ENCODE results near the gene GRIPAP1. TPM values are rescaled to one million over a fixed set of nuclear protein-coding genes. Genes with fewer than 3 reads are reported as not detected.
"Not testable (repeated sequence)": the region's sequence is repeated elsewhere in the genome, so short reads cannot be mapped to it uniquely, and the experiment has no call there.

GRIPAP1 gene
- total RNA-seq, 1 donor from 2014 or later, result 30.8 TPM

DNA sequence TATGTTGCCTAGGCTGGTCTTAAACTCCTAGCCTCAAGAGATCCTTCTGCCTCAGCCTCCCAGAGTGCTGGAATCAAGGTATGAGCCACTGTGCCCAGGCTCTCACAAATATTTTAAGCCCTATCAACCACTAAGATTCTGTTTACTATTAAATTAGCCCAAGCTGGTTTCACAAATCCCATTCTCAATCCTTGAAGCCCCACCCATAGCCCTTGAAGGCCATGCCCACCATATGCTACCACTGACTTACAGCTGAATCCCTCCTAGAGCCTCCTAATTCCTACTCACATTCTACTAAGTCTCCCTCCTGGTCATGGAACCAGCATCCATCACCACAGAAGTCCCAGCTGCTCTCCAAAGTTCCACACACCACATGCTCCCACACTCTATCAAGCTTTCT, 9.7 kb downstream of the GRIPAP1 start:
- DNase-seq, result no peak

DNA sequence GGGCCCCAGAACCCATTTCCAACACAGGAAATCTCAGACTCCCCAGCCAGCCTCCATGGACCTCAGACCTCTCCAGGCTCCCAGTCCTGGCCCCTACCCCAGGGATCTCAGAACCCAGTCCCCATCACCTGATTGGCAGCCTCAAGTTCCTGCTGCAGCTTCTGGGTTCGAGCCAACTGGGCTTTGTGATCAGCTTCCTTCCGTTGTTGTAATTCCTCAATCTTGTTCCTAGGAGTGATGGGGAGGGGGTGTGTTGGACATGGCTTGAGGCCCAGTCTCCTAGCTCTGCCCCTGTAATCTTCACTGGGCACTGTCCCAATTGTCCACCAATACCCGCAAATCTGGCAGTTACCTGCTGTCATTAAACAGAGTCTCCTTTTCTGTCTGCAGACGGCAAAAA, 12.6 kb downstream of the GRIPAP1 start:
- DNase-seq, result peak; percentile 85

DNA sequence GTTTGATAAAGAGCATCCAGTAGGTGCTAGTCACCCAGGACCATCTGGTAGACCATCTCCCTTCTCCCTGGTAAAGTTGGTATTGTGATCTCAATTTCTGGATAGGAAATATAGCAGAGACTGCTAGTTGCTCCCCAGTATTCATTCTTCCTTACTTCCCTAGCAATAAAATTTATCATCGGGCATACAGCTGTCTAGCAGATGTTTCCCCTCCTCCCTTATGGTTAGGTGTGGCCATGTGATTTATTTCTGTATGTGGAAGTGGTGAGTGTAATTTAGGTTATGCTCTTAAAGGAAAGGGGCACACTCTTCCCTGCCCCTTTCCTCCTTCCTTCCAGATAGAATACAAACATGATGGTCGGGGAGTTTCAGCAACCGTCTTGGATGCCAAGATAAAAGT, 18.2 kb downstream of the GRIPAP1 start:
- DNase-seq, result no peak

DNA sequence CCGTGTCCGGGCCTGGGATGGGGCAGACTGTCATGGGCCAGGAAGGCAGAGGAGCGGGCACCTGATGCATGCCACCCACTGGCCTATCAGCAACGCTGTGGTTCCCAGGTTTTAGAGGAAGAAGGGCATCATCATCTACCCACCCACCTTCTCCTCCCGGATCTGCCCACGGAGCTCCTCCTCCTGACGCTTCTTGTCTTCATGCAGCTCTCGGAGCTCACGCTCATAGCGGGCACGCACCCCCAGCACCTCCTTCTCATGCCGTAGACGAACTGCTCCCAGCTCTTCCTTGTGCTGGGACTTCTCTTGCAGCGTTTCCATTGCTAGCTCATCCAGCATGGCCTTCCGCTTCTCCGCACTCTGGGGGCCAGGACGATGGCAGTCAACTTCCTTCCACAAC, 19.0 kb downstream of the GRIPAP1 start:
- DNase-seq, result no peak

DNA sequence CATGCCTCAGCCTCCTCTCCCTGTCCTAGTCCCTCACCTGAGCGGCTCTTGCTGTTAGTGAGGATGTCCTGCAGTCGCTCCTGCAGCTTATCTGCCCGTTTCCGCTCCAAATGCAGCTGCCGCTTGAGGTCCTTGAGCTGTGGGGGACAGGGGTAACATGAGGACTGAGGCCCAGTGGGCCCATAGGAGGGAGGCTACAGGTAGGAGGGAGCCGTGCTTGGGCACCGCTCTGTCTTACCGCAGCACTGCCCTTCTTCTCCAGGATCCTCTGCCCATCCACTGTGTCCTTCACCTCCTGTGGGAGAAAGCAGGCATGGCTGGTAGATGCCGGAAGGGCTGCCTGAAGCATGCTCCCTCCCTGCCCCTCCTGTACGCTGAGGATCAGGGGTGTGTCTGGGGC, 20.9 kb downstream of the GRIPAP1 start:
- no peak for DNase-seq

DNA sequence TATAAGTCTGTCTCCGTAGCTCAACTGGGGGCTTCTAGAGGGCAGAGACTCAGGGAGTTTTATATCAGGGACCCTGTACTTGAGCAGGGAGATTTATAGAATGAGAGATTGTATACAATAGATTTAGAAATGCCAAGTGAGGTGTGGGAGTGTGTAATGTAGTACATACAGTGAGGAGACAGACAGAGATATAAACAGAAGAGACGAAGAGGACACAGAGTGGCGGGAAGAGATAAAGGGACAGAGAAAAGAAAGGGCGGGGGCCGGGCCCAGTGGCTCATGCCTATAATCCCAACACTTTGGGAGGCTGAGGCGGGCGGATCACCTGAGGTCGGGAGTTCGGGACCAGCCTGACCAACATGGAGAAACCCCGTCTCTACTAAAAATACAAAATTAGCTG, 21.7 kb downstream of the GRIPAP1 start:
- not testable (repeated sequence) for DNase-seq

DNA sequence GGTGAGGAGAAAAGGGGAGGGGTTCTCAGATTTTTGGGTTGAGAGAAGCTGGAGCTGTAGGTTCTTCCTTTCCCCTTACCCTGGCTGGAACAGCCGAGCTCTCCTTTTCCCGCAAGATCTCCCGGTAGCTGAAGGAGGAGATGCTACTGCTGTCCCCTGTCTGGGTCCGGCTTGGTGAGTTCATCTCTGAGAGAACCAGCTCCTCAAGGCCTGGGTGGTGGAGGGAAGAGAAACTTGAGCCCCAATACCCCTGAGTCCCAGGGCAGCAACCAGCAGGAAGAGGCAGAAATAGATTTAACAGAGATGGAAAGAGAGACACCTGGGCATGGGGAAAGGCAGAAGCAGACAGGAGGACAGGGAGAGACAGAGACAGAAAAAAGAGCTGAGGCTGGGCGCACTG, 23.8 kb downstream of the GRIPAP1 start:
- no peak for DNase-seq

DNA sequence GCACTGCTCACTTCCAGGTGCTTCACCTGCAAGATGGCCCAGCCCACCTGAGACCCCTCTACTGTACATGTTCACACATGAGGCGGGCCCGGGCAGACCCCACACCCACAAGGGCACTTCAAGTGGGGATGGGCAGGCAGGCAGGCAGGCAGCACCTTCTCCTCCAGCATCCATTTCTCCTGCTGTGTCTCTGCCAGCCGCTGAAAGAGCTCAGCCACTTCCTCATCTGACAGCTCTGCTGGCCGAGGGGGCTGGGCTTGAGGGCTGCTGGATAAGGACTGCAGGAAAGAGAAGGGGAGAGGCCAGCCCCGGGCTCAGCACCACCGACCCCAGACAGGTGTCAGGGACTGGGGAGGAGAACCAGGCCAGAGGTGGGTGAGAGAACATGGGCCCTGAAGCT, 26.0 kb downstream of the GRIPAP1 start:
- no peak for DNase-seq

DNA sequence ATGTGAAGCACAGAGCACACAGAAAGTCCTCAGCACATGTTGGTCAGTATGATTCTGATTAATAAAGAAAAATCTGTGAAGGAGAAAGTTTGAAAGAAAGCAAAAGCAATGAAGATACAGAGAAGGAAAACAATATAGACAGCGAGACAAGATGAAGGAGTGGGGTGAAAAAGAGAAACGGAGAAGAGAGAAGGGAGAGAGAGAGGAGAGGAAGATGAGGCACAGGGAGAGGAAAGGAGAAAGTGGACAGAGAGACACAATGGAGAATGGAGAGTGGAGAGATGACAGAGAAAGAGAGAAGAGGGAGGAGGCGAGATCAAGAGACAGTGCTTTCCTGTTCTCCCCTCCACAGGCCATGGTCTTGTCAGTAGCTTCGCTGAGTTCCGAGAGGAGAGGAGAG, 26.5 kb downstream of the GRIPAP1 start:
- DNase-seq, result no peak

DNA sequence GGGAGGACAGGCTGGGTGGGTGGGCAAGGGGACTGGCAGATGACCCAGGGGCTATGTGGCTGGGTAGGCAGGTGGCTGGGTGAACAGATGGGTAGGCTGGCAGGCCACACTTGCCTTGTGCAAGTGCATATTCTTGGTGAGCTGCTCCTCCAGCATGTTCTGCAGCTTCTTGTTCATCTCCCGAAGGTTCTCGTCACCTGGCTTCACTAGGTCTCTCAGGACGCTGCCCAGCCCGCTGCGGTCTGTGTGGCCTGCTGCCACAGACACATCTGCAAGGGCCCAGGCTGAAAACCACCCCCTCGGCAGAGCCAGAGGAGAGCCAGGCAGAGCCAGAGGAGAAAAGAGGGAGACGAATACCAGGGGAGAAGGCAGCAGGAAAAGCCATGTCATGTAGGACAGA, 27.0 kb downstream of the GRIPAP1 start:
- no peak for DNase-seq

DNA sequence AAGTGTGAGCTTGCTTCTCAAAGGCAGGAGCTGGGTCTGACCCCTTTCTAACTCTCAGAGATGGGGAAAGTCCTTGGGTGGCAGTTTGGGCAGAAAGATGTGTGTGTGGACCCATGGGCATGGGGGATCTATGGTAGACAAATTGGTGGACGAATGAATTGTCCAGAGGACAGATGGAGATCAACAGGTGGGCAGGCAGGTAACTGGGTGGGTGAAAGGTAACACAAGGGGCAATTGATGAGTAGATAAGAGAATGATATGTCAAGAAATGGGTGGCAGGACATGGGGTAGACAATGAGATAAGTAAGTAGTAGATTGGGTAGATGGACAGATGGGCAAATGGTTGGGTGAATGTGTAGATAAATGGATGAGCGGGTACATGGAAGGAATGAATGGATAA, 27.5 kb downstream of the GRIPAP1 start:
- no peak for DNase-seq

DNA sequence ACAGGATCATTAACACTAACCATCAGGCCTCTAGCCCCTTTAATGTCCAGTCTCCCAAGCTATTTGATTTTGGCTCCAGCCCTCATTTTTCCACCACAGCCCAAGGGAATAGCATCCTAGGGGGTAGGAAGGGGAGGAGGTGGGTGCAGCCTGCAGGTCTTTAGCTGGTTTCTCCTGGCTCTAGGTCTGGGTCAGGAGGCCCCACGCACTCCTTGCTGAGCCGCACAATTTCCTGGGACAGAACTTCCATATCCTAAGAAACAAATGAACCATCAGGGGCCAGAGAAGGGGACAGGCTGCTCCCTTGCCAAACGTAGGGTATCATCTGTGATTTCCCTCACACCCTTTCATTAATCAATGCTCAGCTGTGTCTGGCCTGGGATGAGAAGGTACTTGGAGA, 28.0 kb downstream of the GRIPAP1 start:
- DNase-seq, result no peak

DNA sequence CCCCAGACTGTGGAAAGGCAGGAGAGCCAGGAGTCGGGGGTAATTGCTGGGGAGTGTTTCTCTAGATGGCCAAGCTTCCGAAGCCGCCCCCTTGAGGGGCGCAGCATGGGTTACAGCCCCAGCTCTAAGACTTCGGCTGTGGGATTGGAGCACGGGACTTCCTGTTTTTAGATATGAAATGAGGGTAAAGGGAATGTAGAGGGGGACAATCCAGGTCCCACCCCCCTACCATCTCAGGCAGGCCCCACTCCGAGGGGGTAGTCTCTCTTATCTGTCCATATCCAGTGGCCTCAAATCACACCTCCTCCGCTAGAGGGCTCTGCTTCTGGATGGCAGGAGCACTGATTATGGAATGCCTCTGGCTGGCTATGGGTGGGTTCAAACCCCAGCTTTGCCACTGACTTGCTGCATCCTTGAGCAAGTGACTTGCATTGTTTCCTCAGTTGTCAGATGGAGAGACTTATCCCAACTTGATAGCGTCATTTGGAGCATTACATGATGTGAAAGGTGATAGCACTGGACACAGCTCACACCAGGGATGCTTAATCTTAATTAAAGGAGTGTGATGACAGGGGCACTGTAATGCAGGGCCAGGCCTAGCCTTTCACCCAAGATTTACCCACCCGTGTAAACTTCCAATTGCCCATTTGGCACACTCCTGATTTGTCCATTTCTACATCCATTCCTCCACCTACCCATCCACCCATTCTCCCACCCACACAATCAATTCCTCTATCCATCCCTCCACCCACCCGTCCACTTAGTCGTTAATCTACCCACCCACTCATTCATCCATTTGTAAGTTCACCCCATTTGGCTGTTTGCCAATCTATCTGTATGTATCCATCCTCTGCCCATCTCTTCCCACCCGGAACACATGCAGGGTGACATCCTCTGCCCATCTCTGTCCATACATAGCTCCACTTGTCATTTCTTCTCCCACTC, 29.6 kb downstream of the GRIPAP1 start:
- peak; percentile 65 for DNase-seq

DNA sequence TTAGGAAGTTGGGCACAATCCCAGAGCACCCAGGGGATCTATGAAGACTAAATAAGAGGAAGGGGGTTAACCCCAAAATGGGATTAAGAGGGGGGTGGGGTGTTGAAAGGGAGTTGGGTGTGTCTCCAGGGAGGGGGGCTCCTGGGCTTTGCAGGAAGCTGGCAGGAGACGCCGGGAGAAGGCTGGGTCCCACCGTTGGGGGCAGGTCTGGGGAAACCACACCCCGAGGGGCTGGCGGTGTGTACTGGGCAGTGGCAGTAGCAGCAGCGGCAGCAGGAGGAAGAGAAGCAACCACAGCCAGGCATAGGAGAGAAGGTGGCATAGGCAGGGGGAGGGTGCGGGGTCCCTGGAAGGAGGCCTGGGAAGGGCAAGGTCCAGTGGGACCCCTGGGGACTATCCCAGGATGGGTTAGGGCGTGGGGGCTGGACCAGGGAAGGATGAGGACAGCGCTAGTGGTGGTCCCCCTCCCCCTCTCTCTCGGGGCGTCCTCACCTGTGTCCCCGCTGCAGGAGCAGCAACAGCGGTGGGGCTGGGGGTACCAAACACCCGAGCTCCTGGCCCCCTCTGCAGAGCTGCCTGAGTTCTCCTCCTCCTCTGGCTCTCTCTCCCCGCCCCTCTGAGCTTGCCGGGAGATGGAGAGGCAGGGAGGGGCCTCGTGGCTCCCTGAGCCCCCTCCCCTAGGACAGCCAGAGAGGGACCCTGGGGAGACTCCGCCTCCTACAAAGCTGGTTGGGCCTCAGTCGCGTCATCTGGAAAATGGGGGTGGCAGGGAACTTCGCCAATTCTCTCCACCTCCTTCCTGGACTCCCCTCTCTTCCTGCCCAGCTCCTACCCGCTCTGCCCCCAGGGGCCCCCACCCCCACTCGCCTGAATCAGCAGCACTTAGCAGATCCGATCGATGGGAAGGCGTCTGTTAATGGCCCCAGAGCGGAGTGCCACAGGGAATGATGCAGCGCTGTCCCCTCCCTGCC, 30.5 kb downstream of the GRIPAP1 start, which contains the start of gene KCND1:
Gene KCND1, minus strand, starts transcription at position 596 of the 971 bp plus-strand sequence. CDS start 1,573 bp downstream, outside the sequence.
- peak; percentile 33 for DNase-seq

DNA sequence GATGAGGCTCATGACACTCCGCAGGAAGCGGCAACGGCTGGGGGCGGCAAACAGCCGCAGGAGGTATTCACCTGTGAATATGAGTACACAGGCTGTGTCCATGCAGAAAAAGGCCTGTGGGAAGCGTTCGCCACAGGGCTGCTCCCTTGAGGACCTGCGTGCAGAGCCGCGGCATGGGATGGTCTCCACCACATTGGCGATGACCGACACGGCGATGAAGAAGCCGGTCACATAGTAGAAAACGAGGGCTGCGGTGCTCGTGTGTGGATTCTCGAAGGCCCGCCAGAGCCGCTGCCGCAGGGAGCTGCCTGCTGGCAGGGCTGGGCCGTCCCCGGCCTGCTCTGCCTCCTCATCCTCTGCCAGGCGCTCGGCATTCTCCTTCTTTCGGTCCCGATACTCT, 32.6 kb downstream of the GRIPAP1 start:
- no peak for DNase-seq

DNA sequence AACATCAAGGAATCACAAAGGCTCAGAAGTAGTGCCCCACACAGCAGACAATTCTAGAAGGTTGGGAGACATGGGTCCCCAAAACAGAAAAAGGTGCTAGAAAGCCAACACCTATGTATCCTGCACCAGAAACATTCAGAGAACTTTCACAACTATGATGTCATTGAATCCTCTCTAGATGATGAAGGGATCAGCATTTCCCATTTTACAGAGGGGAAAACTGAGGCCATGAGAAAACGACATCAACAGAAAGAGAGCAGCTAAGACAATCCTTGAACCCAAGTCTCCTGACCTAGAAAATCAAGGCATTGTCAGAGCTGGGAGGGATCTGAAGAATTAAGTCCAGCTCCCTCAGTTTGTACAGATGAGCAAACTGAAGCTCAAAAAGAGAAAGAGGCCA, 33.7 kb downstream of the GRIPAP1 start:
- DNase-seq, result no peak

DNA sequence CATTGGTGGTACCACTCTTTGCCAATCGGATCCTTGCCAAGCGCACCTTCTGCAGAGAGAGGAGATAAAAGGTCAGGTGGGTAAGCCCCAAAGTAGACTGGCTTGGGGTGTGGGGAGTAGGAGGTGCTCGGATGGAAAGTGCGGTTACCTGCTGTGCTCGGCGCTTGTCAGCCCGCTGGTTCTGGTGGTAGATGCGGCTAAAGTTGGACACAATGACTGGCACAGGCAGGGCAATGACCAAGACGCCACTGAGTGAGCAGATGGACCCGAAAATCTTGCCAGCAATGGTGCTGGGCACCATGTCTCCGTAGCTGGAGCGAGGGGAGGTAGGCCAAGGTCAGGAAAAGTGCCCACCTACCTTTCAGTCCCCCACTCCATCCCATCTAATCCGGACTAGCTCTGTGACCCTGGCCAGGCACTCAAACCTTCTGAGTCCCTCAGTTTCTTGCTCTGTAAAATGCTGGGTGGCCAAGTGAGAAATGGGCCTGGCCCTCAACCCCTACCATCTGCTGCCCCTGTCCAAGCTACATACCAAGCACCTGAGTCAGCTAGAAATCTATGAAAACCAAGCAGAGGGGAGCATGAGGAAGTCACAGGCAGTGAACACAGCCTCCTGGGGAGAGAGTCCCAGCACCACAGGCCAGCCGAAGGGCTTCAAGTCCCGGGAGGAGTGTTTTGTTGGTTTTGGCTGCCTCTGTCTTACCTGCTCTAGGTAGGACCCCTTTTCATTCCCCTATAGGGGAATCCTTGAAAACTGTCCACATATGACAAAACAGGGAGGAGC, 35.1 kb downstream of the GRIPAP1 start:
- no peak for DNase-seq

DNA sequence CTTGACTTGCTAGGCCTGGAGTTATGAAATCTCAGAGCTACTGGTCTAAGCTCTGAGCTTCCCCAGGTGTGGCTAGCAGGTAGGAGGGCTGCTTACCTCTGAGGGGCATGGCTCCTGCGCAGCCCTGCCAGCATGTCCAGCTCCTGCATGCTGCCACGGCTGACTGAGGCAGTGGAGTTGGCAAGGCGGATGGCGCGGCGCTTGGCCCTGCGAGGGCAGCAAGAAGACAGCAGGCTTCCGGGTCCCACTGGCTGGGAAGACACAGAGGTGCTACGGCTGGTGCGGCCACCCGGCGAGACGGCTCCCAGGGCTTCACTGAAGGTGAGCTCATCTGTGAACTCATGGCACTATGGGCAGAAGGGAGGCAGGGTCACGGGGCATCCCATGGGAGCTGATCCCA, 36.1 kb downstream of the GRIPAP1 start:
- DNase-seq, result no peak

DNA sequence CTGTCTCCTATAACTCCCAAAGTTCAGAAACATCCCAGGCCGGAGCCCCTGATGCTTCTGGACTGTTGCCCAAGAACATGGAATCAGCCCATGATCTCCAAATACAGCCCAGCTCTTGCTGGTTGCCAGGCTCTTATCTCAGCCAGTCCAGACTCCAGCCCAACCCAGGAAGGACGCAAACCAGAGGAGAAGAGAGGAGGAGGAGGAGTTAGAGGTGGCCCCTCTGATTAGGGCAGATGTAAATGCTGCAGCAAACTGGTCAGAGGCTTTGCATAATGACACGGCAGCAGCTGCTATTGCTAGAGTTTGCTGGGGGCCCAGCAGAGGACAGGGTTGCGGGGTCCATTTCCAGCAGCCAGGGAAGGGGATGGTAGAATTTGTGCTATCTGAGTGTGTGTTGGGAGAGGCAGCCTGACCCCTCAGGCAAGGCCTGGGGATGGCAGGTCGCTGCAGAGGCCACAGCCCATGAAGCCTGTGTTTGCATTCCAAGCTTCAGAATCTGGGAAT, 40.4 kb downstream of the GRIPAP1 start:
- DNase-seq, result no peak

DNA sequence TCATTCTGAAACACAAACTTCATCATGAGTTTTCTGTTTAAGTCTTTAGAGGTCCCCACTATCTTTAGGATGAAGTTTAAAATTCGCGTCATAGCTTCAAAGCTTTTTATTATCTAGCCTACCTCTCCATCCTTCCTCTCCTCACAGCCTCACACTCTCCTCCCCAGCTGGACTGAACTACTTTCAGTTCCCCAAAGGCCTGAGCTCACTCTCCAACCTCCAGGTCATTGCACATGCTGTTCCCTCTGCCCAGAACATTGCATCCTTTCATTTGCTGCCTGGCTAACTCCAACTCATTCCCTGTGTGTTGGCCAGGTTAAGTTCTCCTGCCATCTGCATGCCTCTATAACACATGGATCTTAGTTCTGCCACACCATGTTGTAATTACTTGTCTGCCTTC, 41.8 kb downstream of the GRIPAP1 start:
- DNase-seq, result no peak

DNA sequence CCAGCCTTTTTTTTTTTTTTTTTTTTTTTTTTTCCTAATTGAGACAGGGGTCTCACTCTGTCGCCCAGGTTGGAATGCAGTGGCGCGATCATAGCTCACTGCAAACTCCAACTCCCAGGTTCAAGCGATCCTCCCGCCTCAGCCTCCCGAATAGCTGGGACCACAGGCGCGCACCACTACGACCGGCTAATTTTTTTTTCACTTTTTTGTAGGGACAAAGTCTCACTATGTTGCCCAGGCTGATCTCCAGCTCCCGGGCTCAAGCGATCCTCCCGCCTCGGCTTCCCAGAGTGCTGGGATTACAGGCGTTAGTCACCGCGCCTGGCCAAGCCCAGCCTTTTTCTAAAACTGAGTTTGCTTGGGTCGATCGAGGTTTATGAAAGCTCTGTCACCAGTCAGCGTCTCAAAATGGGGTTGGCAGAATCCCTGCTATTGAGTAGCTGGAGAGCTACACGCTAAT, 43.4 kb downstream of the GRIPAP1 start:
- DNase-seq, result peak; percentile 53

All from dermis blood vessel endothelial cell (primary cell).